ENCODE measurements around the gene CMIP.

CMIP gene

GRCh38 chr16:81697616-81698309 lies 253.2 kb downstream of the CMIP start:
- Histone ChIP-seq H3K36me3 (replicated peaks) (peaks cover 23% of the 10 kb centered on the region), H3K27me3 (replicated peaks) (no peaks in the 10 kb centered on the region), H3K27ac (no peak overlapping the region), H3K4me3 (ENCODE audit: low read depth, low read length) (no peak overlapping the region)
- in situ Hi-C loops (cut with HindIII; ENCODE audit: low pct_ligation_motif_present, low sequenced_read_pairs) = no loop called here
- TF ChIP-seq CTCF (IDR thresholded peaks at IDR 0.05; ENCODE audit: low read depth, low read length, missing control alignments) = no peak
- no peak for DNase-seq

- no peak overlapping the region for H3K27ac ChIP-seq
- H3K4me3 ChIP-seq (ENCODE audit: low read depth, low read length) = no peak overlapping the region
- no peak for DNase-seq
- TF ChIP-seq CTCF (IDR thresholded peaks at IDR 0.05; ENCODE audit: low read depth, low read length, missing control alignments) = no peak
- H3K27me3 ChIP-seq (replicated peaks) = no peaks in the 10 kb centered on the region
- in situ Hi-C loops (cut with HindIII; ENCODE audit: low pct_ligation_motif_present, low sequenced_read_pairs) = no loop called here
- H3K36me3 ChIP-seq (replicated peaks) = peaks cover 25% of the 10 kb centered on the region
These were observed 253.7 kb downstream of the CMIP start for GRCh38 chr16:81698310-81698641.

- in situ Hi-C loops (cut with HindIII; ENCODE audit: low pct_ligation_motif_present, low sequenced_read_pairs) = no loop called here
These were observed 255.0 kb downstream of the CMIP start for GRCh38 chr16:81699596-81699995.

GRCh38 chr16:81700071-81700779 lies 255.6 kb downstream of the CMIP start:
- TF ChIP-seq CTCF (IDR thresholded peaks at IDR 0.05; ENCODE audit: low read depth, low read length, missing control alignments) = no peak
- in situ Hi-C loops (cut with HindIII; ENCODE audit: low pct_ligation_motif_present, low sequenced_read_pairs) = loop anchor here (25.0 kb wide), 1 partner anchor 213 kb away; no protein-coding TSS in a partner anchor
- no peak overlapping the region for H3K27ac ChIP-seq
- H3K4me3 ChIP-seq (ENCODE audit: low read depth, low read length) = no peak overlapping the region
- H3K27me3 ChIP-seq (replicated peaks) = no peaks in the 10 kb centered on the region
- H3K36me3 ChIP-seq (replicated peaks) = peaks cover 21% of the 10 kb centered on the region
- peak; percentile 51 for DNase-seq

More at GRCh38 chr16:81699596-81699995, 255.0 kb downstream of the CMIP start:
- Histone ChIP-seq H3K27ac (no peak overlapping the region), H3K36me3 (replicated peaks) (peaks cover 16% of the 10 kb centered on the region), H3K4me3 (ENCODE audit: low read depth, low read length) (no peak overlapping the region), H3K27me3 (replicated peaks) (no peaks in the 10 kb centered on the region)
- DNase-seq = no peak
- TF ChIP-seq CTCF (IDR thresholded peaks at IDR 0.05; ENCODE audit: low read depth, low read length, missing control alignments) = no peak

- Histone ChIP-seq H3K36me3 (replicated peaks) (peaks cover 23% of the 10 kb centered on the region), H3K4me3 (ENCODE audit: low read depth, low read length) (no peak overlapping the region), H3K27me3 (replicated peaks) (no peaks in the 10 kb centered on the region), H3K27ac (no peak overlapping the region)
- DNase-seq = no peak
- no peak for TF ChIP-seq CTCF (IDR thresholded peaks at IDR 0.05; ENCODE audit: low read depth, low read length, missing control alignments)
- in situ Hi-C loops (cut with HindIII; ENCODE audit: low pct_ligation_motif_present, low sequenced_read_pairs) = loop anchor here (25.0 kb wide), 1 partner anchor 213 kb away; no protein-coding TSS in a partner anchor
These were observed 256.2 kb downstream of the CMIP start for GRCh38 chr16:81700780-81701165.
